Chondrocyte (in vitro differentiated cells): Measurements from ENCODE around the gene EOMES. TPM values are rescaled to one million over a fixed set of nuclear protein-coding genes. Genes with fewer than 3 reads are reported as not detected.

Experiments
- DNase-seq: peaks from one replicate; pipeline ENCODE4 v3.0.0; 2021; ENCODE audit warnings: mixed read lengths, low spot score
- H3K27ac Mint-ChIP-seq: one replicate; pipeline ENCODE4 v1.8.0; 2021; ENCODE audit warnings: mild to moderate bottlenecking, moderate library complexity, mixed read lengths; ENCODE audit not compliant: unreplicated experiment
- H3K27me3 Mint-ChIP-seq: 2 replicates; pipeline ENCODE4 v1.8.0; 2021; ENCODE audit warnings: low read depth, mixed read lengths
- H3K36me3 Mint-ChIP-seq: 2 replicates; pipeline ENCODE4 v1.8.0; 2021; ENCODE audit warnings: low read depth, mixed read lengths
- H3K4me1 Mint-ChIP-seq: 2 replicates; pipeline ENCODE4 v1.8.0; 2021; ENCODE audit warnings: low read depth, mild to moderate bottlenecking, mixed read lengths
- H3K4me3 Mint-ChIP-seq: one replicate; pipeline ENCODE4 v1.8.0; 2021; ENCODE audit warnings: mild to moderate bottlenecking, moderate library complexity, mixed read lengths; ENCODE audit not compliant: unreplicated experiment
- H3K9me3 Mint-ChIP-seq: 2 replicates; pipeline ENCODE4 v1.8.0; 2021; ENCODE audit warnings: low read depth, mixed read lengths
- total RNA-seq: library from RNA; stranded (reverse); gene quantifications from 3 replicates; pipeline ENCODE4 v1.2.1, GENCODE V29; 2021
- TF ChIP-seq, protein P1 (sequence below): fragments of 200-600 bp; sonication (generic); IDR thresholded peaks from 2 replicates; pipeline ENCODE4 v1.5.0; 2021; ENCODE audit warnings: antibody characterized with exemption, mild to moderate bottlenecking, moderate library complexity

Gene EOMES
- total RNA-seq, 1 donor from 2014 or later: not detected

DNA sequence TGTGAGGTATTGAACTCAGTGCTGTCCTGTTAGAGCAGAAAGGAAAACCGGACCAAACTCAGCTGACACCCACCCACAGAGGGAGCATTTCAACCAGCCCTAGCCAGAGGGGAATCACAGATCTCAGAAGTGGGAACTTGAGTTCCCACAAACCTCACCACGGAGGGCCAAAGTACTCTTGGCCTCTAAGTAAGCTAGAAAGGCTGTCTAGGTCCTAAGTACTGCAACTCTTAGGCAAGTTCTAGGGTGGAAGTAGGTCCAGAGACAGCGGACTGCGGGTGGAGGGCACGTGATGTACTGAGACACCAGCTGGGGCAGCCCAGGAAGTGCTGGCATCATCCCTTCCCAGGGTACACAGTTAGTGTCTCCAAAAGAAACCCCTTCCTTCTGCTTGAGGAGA, 34.1 kb downstream of the EOMES start:
- TF ChIP-seq, protein P1, sequence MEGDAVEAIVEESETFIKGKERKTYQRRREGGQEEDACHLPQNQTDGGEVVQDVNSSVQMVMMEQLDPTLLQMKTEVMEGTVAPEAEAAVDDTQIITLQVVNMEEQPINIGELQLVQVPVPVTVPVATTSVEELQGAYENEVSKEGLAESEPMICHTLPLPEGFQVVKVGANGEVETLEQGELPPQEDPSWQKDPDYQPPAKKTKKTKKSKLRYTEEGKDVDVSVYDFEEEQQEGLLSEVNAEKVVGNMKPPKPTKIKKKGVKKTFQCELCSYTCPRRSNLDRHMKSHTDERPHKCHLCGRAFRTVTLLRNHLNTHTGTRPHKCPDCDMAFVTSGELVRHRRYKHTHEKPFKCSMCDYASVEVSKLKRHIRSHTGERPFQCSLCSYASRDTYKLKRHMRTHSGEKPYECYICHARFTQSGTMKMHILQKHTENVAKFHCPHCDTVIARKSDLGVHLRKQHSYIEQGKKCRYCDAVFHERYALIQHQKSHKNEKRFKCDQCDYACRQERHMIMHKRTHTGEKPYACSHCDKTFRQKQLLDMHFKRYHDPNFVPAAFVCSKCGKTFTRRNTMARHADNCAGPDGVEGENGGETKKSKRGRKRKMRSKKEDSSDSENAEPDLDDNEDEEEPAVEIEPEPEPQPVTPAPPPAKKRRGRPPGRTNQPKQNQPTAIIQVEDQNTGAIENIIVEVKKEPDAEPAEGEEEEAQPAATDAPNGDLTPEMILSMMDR: no peak
- DNase-seq: no peak
- peaks cover 38% of the 10 kb centered on the region for H3K9me3 Mint-ChIP-seq
- no peak overlapping the region for H3K27ac Mint-ChIP-seq
- peaks cover 8% of the 10 kb centered on the region for H3K27me3 Mint-ChIP-seq
- H3K4me1 Mint-ChIP-seq: peaks cover 5% of the 10 kb centered on the region
- H3K4me3 Mint-ChIP-seq: no peak overlapping the region
- H3K36me3 Mint-ChIP-seq: peaks cover 14% of the 10 kb centered on the region

- no peak for DNase-seq
These were observed 35.5 kb downstream of the EOMES start for GRCh38 chr3:27686642-27687041.

GRCh38 chr3:27685474-27685873, 36.6 kb downstream of the EOMES start:
- Mint-ChIP-seq H3K9me3 (peaks cover 13% of the 10 kb centered on the region), H3K4me1 (peaks cover 15% of the 10 kb centered on the region), H3K27me3 (no peaks in the 10 kb centered on the region), H3K27ac (no peak overlapping the region), H3K4me3 (no peak overlapping the region), H3K36me3 (peaks cover 6% of the 10 kb centered on the region)
- no peak for DNase-seq
- TF ChIP-seq, protein P1: no peak

More at GRCh38 chr3:27686642-27687041, 35.5 kb downstream of the EOMES start:
- peaks cover 5% of the 10 kb centered on the region for H3K4me1 Mint-ChIP-seq
- peaks cover 24% of the 10 kb centered on the region for H3K9me3 Mint-ChIP-seq
- peaks cover 10% of the 10 kb centered on the region for H3K36me3 Mint-ChIP-seq
- TF ChIP-seq, protein P1: no peak
- H3K27me3 Mint-ChIP-seq: peaks cover 1% of the 10 kb centered on the region
- H3K4me3 Mint-ChIP-seq: no peak overlapping the region
- no peak overlapping the region for H3K27ac Mint-ChIP-seq

DNA sequence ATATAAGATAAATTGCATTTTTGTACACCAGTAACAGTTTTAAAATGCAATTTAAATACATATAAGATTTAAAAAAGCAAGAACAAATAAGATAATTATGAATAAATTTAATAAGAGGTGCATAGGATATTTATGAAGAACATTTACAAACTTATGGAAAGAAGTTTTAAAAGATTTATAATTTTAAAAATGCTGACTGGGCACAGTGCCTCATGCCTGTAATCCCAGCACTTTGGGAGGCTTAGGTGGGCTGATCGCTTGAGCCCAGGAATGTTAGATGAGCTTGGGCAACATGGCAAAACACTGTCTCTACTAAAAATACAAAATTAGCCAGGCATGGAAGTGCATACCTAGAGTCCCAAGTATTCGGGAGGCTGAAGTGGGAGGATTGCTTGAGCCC, 37.8 kb downstream of the EOMES start:
- H3K4me1 Mint-ChIP-seq: peaks cover 25% of the 10 kb centered on the region
- H3K36me3 Mint-ChIP-seq: no peaks in the 10 kb centered on the region
- DNase-seq: no peak
- TF ChIP-seq, protein P1: no peak
- no peak overlapping the region for H3K4me3 Mint-ChIP-seq
- no peak overlapping the region for H3K27ac Mint-ChIP-seq
- H3K9me3 Mint-ChIP-seq: peaks cover 2% of the 10 kb centered on the region
- H3K27me3 Mint-ChIP-seq: no peaks in the 10 kb centered on the region

DNA sequence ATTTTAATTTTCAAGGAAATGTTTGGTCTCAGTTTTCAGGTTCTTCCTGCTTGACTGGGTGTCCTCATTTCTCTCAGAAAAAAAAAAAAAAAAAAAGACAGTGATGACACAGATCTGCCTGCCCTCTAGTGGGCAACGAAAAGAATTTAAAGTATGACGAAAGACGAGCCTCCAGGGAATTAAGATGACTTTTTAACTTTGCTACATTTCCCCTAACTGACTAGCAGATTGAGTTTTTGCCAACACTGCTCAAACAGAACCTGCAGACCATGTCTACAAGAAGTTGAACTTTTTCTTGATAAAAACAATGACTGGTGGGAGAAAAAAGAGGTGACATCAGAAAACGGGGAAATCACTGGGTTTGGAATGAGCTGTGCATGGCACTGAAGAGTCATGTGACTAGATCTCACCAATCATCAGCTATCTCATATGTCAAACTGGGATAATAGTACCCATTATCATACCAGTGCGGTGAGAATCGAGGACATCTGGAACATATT, 40.8 kb downstream of the EOMES start:
- Mint-ChIP-seq H3K4me3 (peak overlapping the region; percentile 46), H3K36me3 (no peaks in the 10 kb centered on the region), H3K27ac (peak overlapping the region; percentile 91), H3K9me3 (no peaks in the 10 kb centered on the region), H3K4me1 (peaks cover 43% of the 10 kb centered on the region), H3K27me3 (no peaks in the 10 kb centered on the region)
- no peak for DNase-seq
- TF ChIP-seq, protein P1: peak; percentile 91
